ENCODE data around the gene CDK5RAP3.
A peak's percentile ranks its signal among the peaks of the same experiment; 100 is the strongest.

CDK5RAP3 gene

GRCh38 chr17:47945080-47945479 lies 25.8 kb upstream of the CDK5RAP3 start:
- Mint-ChIP-seq H3K27ac (peak overlapping the region; percentile 56), H3K27me3 (no peaks in the 10 kb centered on the region), H3K9me3 (no peaks in the 10 kb centered on the region), H3K4me3 (peak overlapping the region; percentile 55), H3K4me1 (peaks cover 72% of the 10 kb centered on the region), H3K36me3 (peaks cover 11% of the 10 kb centered on the region)

GRCh38 chr17:47945529-47946508 lies 25.1 kb upstream of the CDK5RAP3 start:
- peak overlapping the region; percentile 12 for H3K4me3 Mint-ChIP-seq
- H3K4me1 Mint-ChIP-seq, result peaks cover 74% of the 10 kb centered on the region
- H3K27me3 Mint-ChIP-seq, result no peaks in the 10 kb centered on the region
- peaks cover 11% of the 10 kb centered on the region for H3K36me3 Mint-ChIP-seq
- H3K9me3 Mint-ChIP-seq, result no peaks in the 10 kb centered on the region
- no peak overlapping the region for H3K27ac Mint-ChIP-seq

- H3K27me3 Mint-ChIP-seq, result no peaks in the 10 kb centered on the region
- no peak overlapping the region for H3K27ac Mint-ChIP-seq
- H3K9me3 Mint-ChIP-seq, result no peaks in the 10 kb centered on the region
- H3K36me3 Mint-ChIP-seq, result peaks cover 11% of the 10 kb centered on the region
- no peak overlapping the region for H3K4me3 Mint-ChIP-seq
- H3K4me1 Mint-ChIP-seq, result peaks cover 68% of the 10 kb centered on the region
Measured at GRCh38 chr17:47946516-47946915, 24.4 kb upstream of the CDK5RAP3 start.

- Mint-ChIP-seq H3K4me1 (peaks cover 67% of the 10 kb centered on the region), H3K9me3 (no peaks in the 10 kb centered on the region), H3K27me3 (no peaks in the 10 kb centered on the region), H3K36me3 (peaks cover 11% of the 10 kb centered on the region), H3K27ac (peak overlapping the region; percentile 5), H3K4me3 (no peak overlapping the region)
Measured at GRCh38 chr17:47946929-47947397, 23.9 kb upstream of the CDK5RAP3 start.

- no peaks in the 10 kb centered on the region for H3K9me3 Mint-ChIP-seq
- H3K27ac Mint-ChIP-seq, result no peak overlapping the region
- no peaks in the 10 kb centered on the region for H3K27me3 Mint-ChIP-seq
- peaks cover 49% of the 10 kb centered on the region for H3K4me1 Mint-ChIP-seq
- peaks cover 6% of the 10 kb centered on the region for H3K36me3 Mint-ChIP-seq
- H3K4me3 Mint-ChIP-seq, result no peak overlapping the region
Measured at GRCh38 chr17:47948706-47949196, 22.2 kb upstream of the CDK5RAP3 start.

- Mint-ChIP-seq H3K4me1 (peaks cover 46% of the 10 kb centered on the region), H3K4me3 (peak overlapping the region; percentile 60), H3K27ac (peak overlapping the region; percentile 20), H3K36me3 (peaks cover 6% of the 10 kb centered on the region), H3K9me3 (no peaks in the 10 kb centered on the region), H3K27me3 (no peaks in the 10 kb centered on the region)
Measured at GRCh38 chr17:47949197-47949759, 21.6 kb upstream of the CDK5RAP3 start.

GRCh38 chr17:47949946-47950345 lies 21.0 kb upstream of the CDK5RAP3 start:
- Mint-ChIP-seq H3K27me3 (no peaks in the 10 kb centered on the region), H3K36me3 (peaks cover 5% of the 10 kb centered on the region)

GRCh38 chr17:47950448-47950847 lies 20.5 kb upstream of the CDK5RAP3 start:
- no peak overlapping the region for H3K4me3 Mint-ChIP-seq
- no peaks in the 10 kb centered on the region for H3K27me3 Mint-ChIP-seq
- H3K9me3 Mint-ChIP-seq, result no peaks in the 10 kb centered on the region
- H3K27ac Mint-ChIP-seq, result no peak overlapping the region
- peaks cover 35% of the 10 kb centered on the region for H3K4me1 Mint-ChIP-seq
- peaks cover 4% of the 10 kb centered on the region for H3K36me3 Mint-ChIP-seq

More at GRCh38 chr17:47949946-47950345, 21.0 kb upstream of the CDK5RAP3 start:
- H3K4me3 Mint-ChIP-seq, result peak overlapping the region; percentile 34
- no peak overlapping the region for H3K27ac Mint-ChIP-seq
- peaks cover 40% of the 10 kb centered on the region for H3K4me1 Mint-ChIP-seq
- no peaks in the 10 kb centered on the region for H3K9me3 Mint-ChIP-seq

GRCh38 chr17:47952171-47953021 lies 18.5 kb upstream of the CDK5RAP3 start:
- Mint-ChIP-seq H3K36me3 (peaks cover 2% of the 10 kb centered on the region), H3K27ac (peak overlapping the region; percentile 77), H3K4me1 (peaks cover 19% of the 10 kb centered on the region), H3K9me3 (no peaks in the 10 kb centered on the region), H3K4me3 (no peak overlapping the region), H3K27me3 (no peaks in the 10 kb centered on the region)

GRCh38 chr17:47953909-47954308 lies 17.0 kb upstream of the CDK5RAP3 start:
- Mint-ChIP-seq H3K4me3 (no peak overlapping the region), H3K9me3 (no peaks in the 10 kb centered on the region), H3K27me3 (no peaks in the 10 kb centered on the region), H3K27ac (no peak overlapping the region), H3K36me3 (peaks cover 2% of the 10 kb centered on the region), H3K4me1 (peaks cover 15% of the 10 kb centered on the region)

- H3K4me1 Mint-ChIP-seq, result no peaks in the 10 kb centered on the region
- H3K27ac Mint-ChIP-seq, result no peak overlapping the region
- H3K36me3 Mint-ChIP-seq, result peaks cover 2% of the 10 kb centered on the region
- H3K9me3 Mint-ChIP-seq, result no peaks in the 10 kb centered on the region
- no peak overlapping the region for H3K4me3 Mint-ChIP-seq
- no peaks in the 10 kb centered on the region for H3K27me3 Mint-ChIP-seq
Measured at GRCh38 chr17:47955497-47956461, 15.1 kb upstream of the CDK5RAP3 start.

- H3K27ac Mint-ChIP-seq, result no peak overlapping the region
- no peaks in the 10 kb centered on the region for H3K4me1 Mint-ChIP-seq
- peaks cover 2% of the 10 kb centered on the region for H3K36me3 Mint-ChIP-seq
- H3K4me3 Mint-ChIP-seq, result no peak overlapping the region
- no peaks in the 10 kb centered on the region for H3K27me3 Mint-ChIP-seq
- no peaks in the 10 kb centered on the region for H3K9me3 Mint-ChIP-seq
Measured at GRCh38 chr17:47956791-47957590, 13.9 kb upstream of the CDK5RAP3 start.

GRCh38 chr17:47957591-47958490 lies 13.1 kb upstream of the CDK5RAP3 start, which contains the start of gene PRR15L:
Gene PRR15L, minus strand, starts transcription at chr17:47957883. Its CDS starts 4,649 bp downstream, at chr17:47953234.
- no peaks in the 10 kb centered on the region for H3K9me3 Mint-ChIP-seq
- H3K4me1 Mint-ChIP-seq, result no peaks in the 10 kb centered on the region
- peaks cover 2% of the 10 kb centered on the region for H3K36me3 Mint-ChIP-seq
- no peak within 1 kb of the TSS for H3K4me3 Mint-ChIP-seq
- H3K27ac Mint-ChIP-seq, result no peak within 1 kb of the TSS
- H3K27me3 Mint-ChIP-seq, result no peaks in the 10 kb centered on the region
